ENCODE measurements around the gene UGT1A3.
"Not testable (repeated sequence)": the region's sequence is repeated elsewhere in the genome, so short reads cannot be mapped to it uniquely, and the experiment has no call there.

Gene UGT1A3

DNA sequence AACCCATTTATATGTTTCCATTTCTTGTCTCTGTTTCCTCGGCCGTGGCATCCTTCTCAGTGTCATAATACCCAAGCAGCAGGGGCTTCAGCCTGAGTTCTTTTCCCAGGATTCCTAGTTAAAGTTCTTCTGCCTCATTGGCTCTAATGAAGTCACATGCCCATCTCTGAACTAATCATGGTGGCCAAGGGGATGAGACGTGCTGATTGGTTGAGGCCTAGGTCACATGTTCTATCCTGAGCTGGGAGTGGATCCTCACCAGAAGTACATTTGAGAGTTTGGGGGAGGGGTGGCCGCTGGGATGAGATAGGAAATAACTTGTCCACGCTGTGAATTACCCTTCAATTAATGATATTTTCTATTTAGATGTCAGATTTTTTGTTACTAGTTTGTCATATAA lies 19.9 kb upstream of the UGT1A3 start:
- no peak for DNase-seq

DNA sequence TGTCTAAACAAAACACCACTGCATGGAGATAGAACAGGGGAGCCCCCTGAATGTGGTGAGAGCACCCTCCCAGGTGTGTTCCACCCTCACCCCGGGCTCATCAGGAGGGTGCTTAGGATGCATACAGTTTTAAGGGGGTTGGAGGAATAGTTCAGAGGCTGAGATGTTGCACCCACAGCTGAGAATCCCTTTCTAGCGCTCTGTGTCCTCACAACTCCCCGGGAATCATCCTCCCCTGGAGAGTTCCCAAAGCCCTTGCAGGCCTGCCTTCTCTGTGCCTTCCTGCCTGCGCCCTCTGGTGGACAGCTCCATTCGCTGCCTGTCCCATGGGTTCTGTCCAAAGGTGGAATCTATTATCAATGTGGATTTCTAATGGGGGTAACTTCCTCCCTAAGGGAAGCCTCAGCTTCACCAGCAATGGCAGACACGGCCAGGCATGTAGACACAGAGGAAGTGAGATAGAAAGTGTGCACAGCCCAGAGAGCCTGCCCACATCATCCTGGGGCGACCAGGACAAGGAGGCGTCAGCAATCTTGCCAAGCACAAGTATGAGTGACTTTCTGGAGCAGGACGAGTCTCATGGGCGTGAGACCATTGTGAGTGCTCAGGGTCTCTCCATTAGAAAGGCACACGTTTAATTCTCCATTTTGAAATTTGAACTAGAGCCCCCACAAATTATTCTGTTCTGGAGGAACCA lies 17.4 kb upstream of the UGT1A3 start:
- peak; percentile 63 for DNase-seq

DNA sequence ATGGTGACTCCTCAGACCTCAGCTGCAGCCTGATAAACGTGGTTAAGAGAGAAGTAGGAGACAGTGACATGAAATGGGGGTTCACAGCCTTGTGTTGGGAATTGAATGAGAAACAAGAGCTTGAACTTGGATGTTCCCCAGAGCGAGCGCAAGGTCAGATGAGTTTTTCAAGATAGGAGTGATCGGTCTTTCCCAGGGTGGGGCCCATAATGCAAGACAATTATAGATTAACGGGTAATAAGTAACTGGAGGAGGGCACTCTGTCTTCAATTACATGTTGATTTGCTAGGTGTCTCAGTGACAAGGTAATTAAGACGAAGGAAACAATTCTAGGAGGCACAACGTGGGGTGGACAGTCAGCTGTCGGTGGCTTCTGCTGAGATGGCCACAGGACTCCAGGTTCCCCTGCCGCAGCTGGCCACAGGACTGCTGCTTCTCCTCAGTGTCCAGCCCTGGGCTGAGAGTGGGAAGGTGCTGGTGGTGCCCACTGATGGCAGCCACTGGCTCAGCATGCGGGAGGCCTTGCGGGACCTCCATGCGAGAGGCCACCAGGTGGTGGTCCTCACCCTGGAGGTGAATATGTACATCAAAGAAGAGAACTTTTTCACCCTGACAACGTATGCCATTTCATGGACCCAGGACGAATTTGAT lies 16.1 kb upstream of the UGT1A3 start, which contains the start of gene UGT1A5:
Gene UGT1A5 (plus strand): TSS at position 297 of the 651 bp plus-strand sequence. CDS start 85 bp downstream, at position 382.
- no peak for DNase-seq

DNA sequence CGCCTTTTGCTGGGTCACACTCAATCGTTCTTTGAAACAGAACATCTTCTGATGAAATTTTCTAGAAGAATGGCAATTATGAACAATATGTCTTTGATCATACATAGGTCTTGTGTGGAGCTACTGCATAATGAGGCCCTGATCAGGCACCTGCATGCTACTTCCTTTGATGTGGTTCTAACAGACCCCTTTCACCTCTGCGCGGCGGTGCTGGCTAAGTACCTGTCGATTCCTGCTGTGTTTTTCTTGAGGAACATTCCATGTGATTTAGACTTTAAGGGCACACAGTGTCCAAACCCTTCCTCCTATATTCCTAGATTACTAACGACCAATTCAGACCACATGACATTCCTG lies 15.6 kb upstream of the UGT1A3 start:
- no peak for DNase-seq

DNA sequence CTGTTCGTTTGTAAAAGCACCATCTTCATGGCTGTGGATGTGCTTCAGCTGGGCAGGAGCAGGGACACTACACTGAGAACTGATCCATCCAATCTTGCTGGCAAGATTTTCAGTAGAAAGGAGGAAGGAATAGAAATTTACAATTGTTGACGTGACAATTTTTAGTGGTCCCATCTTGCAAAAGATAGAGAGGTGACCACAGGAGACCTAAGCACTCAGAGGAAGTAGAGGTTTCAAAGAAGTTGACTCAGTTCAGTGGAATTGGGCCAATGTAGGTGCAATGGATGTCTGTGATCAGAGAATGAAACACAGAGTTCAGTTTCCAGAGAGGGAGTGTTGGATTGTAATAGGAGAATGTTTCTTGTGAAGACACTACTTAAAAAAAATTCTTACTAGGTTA lies 14.7 kb upstream of the UGT1A3 start:
- DNase-seq = no peak

DNA sequence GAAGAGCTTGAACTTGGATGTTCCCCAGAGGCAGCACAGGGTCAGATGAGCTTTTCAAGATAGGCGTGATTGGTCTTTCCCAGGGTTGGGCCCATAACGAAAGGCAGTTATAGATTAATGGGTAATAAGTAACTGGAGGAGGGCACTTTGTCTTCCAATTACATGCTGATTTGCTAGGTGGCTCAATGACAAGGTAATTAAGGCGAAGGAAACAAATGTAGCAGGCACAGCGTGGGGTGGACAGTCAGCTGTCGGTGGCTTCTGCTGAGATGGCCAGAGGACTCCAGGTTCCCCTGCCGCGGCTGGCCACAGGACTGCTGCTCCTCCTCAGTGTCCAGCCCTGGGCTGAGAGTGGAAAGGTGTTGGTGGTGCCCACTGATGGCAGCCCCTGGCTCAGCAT lies 10.3 kb upstream of the UGT1A3 start, which contains the start of gene UGT1A4:
Gene UGT1A4 (plus strand): TSS at position 185 of the 400 bp plus-strand sequence. CDS start 85 bp downstream, at position 270.
- DNase-seq = no peak

DNA sequence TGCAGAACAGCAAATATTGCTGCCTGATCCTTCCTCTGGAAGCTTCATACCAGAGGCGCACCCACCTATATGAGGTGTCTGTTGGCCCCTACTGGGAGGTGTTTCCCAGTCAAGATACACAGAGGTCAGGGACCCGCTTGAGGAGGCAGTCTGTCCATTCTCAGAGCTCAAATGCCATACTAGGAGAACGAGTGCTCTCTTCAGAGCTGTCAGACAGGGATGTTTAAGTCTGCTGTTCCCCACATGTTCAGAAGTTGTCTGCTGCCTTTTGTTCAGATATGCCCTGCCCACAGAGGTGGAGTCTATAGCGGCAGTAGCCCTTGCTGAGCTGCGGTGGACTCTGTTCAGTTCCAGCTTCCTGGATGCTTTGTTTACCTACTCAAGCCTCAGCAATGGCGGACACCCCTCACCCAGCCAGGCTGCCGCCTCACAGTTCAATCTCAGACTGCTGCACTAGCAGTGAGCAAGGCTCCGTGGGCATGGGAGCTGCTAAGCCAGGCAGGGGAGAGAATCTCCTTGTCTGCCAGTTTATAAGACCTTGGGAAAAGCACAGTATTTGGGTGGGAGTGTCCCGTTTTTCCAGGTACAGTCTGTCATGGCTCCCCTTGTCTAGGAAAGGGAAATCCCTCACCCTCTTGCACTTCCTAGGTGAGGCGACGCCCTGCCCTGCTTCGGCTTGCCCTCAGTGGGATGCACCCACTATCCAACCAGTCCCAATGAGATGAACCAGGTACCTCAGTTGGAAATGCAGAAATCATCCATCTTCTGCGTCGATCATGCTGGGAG lies 8.2 kb downstream of the UGT1A3 start:
- DNase-seq = not testable (repeated sequence)

DNA sequence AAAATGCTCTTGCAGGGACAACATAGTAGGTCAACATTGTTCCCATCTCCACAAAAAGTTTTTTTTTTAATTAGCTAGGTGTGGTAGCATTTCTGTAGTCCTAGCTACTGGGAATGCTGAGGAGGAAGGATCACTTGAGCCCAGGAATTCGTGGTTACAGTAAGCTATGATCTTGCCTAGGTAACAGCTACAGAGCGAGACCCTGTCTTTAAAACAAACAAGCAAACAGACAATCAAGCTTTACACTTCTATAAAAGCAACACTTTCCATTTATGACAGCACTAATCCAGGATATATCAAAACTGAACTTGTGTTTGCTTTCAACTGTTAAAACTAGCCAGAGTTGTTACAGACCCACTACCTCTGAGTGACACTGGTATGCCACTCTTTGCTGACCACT lies 12.0 kb downstream of the UGT1A3 start:
- DNase-seq = no peak

DNA sequence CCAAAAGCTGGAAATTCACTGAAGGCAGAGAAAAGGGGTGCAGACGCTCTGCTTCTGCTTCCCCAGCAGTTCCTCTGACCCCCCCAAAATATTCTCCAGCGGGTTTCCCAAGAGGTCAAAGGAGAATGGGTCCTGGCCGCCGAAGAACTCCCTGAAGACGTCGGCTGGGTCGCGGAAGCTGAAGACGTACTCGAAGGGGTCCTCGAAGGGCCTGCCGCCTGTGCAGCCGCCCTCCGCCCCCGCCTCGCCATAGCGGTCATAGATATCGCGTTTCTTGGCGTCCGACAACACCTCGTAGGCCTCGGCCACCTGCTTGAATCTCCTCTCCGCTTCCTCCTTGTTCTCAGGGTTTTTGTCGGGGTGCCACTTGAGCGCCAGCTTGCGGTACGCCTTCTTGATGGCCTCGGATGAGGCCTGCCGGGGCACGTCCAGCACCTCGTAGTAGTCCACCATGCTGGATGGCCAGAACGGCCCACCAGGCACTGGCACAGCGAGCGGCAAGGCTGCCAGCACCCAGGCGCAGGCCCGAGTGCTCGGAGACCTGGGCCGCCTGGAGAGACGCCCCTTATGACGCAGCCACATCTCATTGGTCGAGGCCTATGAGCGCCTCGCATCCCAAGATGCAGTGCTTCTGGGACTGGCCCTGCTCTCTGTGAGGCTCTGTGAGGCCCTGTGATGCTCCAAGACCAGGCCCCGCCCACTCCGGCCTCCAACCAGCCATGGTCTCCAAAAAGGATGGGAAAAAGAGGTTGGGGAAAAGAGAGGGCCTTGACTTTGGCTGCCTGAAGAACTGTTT lies 14.8 kb downstream of the UGT1A3 start:
- DNase-seq = no peak

DNA sequence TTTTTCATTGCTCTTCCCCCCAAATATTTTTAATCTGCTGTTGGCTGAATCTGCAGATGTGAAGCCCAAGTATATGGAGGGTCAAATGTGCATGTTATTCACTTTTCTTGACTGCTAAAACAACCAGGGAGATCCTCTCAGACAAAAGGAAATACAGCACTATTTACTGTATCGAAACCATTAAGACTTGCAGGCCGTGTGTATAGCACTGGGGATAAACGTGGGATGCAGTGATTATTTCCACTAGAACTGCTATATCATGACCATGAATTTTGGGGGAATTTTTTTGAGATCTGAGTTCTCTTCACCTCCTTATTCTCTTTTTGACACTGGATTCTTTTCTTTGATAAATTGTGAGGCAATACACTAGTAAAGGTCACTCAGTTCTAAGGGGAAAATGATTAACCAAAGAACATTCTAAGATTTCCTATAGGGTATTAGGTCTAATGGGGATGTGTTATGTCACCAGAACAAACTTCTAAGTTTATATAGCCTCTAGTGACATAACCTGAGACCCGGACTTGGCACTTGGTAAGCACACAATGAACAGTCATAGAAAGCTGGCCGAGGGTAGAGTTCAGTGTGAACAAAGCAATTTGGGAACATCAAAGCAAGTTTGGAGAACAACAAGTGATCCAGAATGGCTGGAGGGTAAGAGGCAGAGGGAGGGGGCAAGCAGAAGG lies 16.4 kb downstream of the UGT1A3 start:
- DNase-seq = no peak

DNA sequence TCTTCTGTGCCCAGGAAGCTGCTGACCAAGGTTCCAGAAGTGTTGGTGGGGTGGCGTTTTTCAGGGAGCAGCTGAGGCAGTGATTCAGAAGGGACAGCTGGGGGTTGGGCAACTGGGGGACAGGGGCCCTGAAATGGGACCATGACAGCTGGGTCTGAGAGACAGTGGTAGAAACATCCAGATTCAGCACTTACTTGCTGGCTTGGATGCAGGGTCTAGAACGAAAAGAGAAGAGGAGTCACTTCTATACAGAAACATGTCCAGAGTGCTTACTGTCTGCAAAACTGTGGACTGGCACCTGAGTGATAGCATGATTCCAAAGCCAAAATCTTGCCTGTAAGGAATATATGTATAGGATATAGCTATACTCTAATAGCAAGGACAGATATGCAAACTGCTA lies 17.0 kb downstream of the UGT1A3 start:
- not testable (repeated sequence) for DNase-seq

DNA sequence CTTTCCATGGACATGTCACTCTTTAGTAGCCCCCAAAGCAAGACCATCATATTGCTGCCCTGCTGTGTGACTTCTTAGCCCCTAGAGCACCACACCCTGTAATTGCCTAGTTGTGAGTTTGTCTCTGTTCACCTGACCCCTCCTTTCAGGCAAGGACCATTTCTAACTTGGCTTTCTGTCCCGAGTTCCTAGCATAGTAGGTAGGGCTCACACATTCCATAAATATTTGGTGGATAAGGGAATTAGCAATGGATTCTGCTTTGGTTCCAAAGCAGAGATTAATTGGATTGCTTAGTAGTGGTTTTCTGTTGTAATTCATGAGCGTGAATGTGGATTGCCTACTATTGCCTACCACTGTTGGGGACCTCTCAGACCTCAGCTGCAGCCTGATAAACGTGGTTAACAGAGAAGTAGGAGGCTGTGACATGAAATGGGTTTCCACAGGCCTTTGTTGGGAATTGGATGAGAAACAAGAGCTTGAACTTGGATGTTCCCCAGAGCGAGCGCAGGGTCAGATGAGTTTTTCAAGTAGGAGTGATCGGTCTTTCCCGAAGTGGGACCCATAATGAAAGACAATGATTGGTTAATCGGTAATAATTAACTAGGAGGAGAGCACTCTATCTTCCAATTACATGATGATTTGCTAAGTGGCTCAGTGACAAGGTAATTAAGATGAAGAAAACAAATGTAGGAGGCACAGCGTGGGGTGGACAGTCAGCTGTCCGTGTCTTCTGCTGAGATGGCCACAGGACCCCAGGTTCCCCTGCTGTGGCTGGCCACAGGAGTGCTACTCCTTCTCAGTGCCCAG lies 17.8 kb downstream of the UGT1A3 start:
- DNase-seq = no peak

DNA sequence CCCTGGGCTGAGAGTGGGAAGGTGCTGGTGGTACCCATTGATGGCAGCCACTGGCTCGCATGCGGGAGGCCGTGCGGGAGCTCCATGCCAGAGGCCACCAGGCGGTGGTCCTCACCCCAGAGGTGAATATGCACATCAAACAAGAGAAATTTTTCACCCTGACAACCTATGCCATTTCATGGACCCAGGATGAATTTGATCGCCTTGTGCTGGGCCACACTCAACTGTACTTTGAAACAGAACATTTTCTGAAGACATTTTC lies 18.4 kb downstream of the UGT1A3 start:
- DNase-seq = no peak

DNA sequence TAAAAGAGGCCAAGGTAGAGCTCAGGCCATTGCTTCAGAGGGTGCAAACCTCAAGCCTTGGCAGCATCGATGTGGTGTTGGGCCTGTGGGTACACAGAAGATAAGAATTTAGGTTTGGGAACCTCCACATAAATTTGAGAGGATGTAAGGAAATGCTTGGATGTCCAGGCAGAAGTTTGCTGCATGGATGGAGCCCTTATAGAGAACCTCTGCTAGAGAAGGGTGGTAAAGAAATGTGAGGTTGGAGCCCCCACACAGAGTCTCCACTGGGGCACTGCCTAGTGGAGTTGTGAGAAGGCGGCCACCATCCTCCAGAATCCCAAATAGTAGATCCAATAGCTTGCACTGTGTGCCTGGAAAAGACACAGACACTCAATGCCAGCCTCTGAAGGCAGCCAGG lies 21.8 kb downstream of the UGT1A3 start:
- DNase-seq = not testable (repeated sequence)

DNA sequence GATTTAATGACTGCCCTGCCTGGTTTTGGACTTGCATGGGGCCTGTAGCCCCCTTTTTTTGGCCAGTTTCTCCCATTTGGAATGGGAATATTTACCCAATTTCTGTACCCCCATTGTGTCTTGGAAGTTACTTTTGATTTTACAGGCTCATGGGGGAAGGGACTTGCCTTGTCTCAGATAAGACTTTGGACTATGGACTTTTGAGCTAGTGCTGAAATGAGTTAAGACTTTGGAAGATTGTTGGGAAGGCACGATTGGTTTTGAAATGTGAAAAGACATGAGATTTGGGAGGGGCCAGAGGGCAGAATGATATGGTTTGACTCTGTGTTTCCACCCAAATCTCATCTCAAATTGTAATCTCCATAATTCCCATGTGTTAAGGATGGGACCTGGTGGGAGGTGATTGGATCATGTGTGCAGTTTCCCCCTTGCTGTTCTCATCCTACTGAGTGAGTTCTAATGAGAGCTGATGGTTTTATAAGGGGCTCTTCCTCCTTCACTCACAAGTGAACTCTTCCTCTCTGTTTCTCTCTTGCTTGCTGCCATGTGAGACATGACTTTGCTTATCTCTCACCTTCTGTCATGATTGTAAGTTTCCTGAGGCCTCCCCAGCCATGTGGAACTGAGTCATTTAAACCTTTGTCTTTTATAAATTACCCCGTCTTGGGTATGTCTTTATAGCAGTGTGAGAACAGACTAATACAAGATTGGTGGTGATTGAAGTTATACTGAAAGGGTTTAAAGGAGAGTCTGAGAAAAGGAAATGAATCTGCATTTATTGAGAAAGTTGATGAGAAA lies 22.6 kb downstream of the UGT1A3 start:
- DNase-seq = not testable (repeated sequence)

DNA sequence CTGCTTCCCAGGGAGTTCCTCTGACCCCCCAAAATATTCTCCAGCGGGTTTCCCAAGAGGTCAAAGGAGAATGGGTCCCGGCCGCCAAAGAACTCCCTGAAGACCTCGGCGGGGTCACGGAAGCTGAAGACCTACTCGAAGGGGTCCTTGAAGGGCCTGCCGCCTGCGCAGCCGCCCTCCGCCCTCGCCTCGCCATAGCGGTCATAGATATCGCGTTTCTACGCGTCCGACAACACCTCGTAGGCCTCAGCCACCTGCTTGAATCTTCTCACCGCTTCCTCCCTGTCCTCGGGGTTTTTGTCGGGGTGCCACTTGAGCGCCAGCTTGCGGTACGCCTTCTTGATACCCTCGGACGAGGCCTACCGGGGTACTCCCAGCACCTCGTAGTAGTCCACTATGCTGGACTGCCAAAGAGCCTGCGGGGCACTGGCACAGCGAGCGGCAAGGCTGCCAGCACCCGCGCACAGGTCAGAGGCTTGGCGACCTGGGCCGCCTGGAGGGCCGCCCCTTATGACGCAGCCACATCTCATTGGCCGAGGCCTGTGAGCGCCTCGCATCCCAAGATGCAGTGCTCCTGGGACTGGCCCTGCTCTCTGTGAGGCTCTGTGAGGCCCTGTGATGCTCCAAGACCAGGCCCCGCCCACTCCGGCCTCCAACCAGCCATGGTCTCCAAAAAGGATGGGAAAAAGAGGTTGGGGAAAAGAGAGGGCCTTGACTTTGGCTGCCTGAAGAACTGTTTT lies 26.2 kb downstream of the UGT1A3 start:
- no peak for DNase-seq

DNA sequence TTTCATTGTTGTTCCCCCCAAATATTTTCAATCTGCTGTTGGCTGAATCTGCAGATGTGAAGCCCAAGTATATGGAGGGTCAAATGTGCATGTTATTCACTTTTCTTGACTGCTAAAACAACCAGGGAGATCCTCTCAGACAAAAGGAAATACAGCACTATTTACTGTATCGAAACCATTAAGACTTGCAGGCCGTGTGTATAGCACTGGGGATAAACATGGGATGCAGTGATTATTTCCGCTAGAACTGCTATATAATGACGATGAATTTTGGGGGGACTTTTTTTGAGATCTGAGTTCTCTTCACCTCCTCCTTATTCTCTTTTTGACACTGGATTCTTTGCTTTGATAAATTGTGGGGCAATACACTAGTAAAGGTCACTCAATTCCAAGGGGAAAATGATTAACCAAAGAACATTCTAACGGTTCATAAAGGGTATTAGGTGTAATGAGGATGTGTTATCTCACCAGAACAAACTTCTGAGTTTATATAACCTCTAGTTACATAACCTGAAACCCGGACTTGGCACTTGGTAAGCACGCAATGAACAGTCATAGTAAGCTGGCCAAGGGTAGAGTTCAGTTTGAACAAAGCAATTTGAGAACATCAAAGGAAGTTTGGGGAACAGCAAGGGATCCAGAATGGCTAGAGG lies 27.7 kb downstream of the UGT1A3 start:
- DNase-seq = no peak

DNA sequence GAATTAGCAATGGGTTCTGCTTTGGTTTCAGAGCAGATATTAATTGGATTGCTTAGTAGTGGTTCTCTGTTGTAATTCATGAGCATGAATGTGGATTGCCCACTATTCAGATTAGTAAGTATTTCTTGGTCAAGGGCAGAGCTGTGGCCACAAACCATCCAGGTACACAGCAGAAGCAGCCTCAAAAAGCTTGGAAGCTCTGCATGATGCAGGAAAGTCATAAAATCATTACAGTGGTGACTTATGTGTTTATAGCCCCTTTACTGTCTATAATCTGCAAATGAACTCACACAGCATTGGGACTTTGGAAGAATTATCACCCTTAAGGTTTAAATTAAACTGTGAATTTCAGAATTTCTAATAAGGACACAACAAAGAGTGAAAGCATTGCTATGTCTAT lies 29.3 kb downstream of the UGT1A3 start:
- no peak for DNase-seq

DNA sequence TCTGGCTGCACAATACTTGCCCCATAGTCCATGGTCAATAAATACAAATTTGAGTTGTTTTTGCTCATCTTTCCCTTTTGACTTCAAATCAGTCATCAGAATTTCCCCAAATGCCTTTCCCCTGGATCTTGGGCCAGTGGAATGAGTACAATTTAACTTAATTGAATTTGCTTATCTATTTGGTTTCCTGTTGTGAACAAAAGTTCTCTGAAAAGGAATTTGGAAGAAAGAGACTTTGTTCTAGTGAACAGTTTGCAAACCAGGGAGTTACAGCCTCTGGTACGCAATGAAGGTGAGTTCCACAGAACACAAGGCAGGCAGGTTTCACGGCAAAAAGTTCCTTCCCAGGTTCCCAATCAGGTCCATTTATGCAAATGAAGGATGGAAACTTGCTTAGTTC lies 30.0 kb downstream of the UGT1A3 start:
- no peak for DNase-seq

DNA sequence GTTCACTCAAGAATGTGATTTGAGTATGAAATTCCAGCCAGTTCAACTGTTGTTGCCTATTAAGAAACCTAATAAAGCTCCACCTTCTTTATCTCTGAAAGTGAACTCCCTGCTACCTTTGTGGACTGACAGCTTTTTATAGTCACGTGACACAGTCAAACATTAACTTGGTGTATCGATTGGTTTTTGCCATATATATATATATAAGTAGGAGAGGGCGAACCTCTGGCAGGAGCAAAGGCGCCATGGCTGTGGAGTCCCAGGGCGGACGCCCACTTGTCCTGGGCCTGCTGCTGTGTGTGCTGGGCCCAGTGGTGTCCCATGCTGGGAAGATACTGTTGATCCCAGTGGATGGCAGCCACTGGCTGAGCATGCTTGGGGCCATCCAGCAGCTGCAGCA lies 31.2 kb downstream of the UGT1A3 start, which contains the start of gene UGT1A1:
Gene UGT1A1 (plus strand): TSS at position 228 of the 400 bp plus-strand sequence. CDS start 18 bp downstream, at position 246.
- no peak for DNase-seq
